Mesothelial cell of epicardium (in vitro differentiated cells): Measurements from ENCODE around the gene DNAH8. TPM values are rescaled to one million over a fixed set of nuclear protein-coding genes. Genes with fewer than 3 reads are reported as not detected.

ENCODE experiments used
- DNase-seq, 2 experiments: peaks; one replicate each; pipeline ENCODE4 v3.0.0; 2021; ENCODE audit warnings: low spot score in 2 of 2; ENCODE audit not compliant: unreplicated experiment in 2 of 2
- H3K27ac Mint-ChIP-seq: 2 replicates; pipeline ENCODE4 v1.8.0; 2021; ENCODE audit warnings: mixed read lengths
- H3K27me3 Mint-ChIP-seq: 2 replicates; pipeline ENCODE4 v1.8.0; 2021; ENCODE audit warnings: low read depth, mixed read lengths
- H3K36me3 Mint-ChIP-seq: 2 replicates; pipeline ENCODE4 v1.8.0; 2021; ENCODE audit warnings: mixed read lengths
- H3K4me1 Mint-ChIP-seq: 2 replicates; pipeline ENCODE4 v1.8.0; 2021; ENCODE audit warnings: mixed read lengths
- H3K4me3 Mint-ChIP-seq: 2 replicates; pipeline ENCODE4 v1.8.0; 2021; ENCODE audit warnings: mild to moderate bottlenecking, moderate library complexity, mixed read lengths
- H3K9me3 Mint-ChIP-seq: 2 replicates; pipeline ENCODE4 v1.8.0; 2021; ENCODE audit warnings: mixed read lengths
- CTCF ChIP-seq: fragments of 200-600 bp; sonication (generic); IDR thresholded peaks from one replicate; pipeline ENCODE4 v1.5.0; 2021; ENCODE audit warnings: antibody characterized with exemption; ENCODE audit not compliant: unreplicated experiment
- total RNA-seq: library from RNA; stranded (reverse); gene quantifications from 3 replicates; pipeline ENCODE4 v1.2.1, GENCODE V29; 2021

Gene DNAH8
- total RNA-seq, 1 donor from 2014 or later, result 0.25 TPM

- no peaks in the 10 kb centered on the region for H3K36me3 Mint-ChIP-seq
- no peaks in the 10 kb centered on the region for H3K4me1 Mint-ChIP-seq
- DNase-seq, result no peak
- no peaks in the 10 kb centered on the region for H3K9me3 Mint-ChIP-seq
- peaks cover 39% of the 10 kb centered on the region for H3K27me3 Mint-ChIP-seq
- no peak overlapping the region for H3K4me3 Mint-ChIP-seq
- H3K27ac Mint-ChIP-seq, result no peak overlapping the region
- TF ChIP-seq CTCF, result no peak
These were observed 301.9 kb downstream of the DNAH8 start for GRCh38 chr6:39016839-39017546.

- no peaks in the 10 kb centered on the region for H3K4me1 Mint-ChIP-seq
- H3K9me3 Mint-ChIP-seq, result no peaks in the 10 kb centered on the region
- H3K27me3 Mint-ChIP-seq, result peaks cover 34% of the 10 kb centered on the region
- no peaks in the 10 kb centered on the region for H3K36me3 Mint-ChIP-seq
- H3K4me3 Mint-ChIP-seq, result no peak overlapping the region
- no peak for TF ChIP-seq CTCF
- DNase-seq, result no peak
- no peak overlapping the region for H3K27ac Mint-ChIP-seq
These were observed 302.4 kb downstream of the DNAH8 start for GRCh38 chr6:39017547-39017880.

GRCh38 chr6:39018103-39018502 is 303.0 kb downstream of the DNAH8 start:
- Mint-ChIP-seq H3K27ac (no peak overlapping the region), H3K4me1 (no peaks in the 10 kb centered on the region)

GRCh38 chr6:39020136-39020535 is 305.0 kb downstream of the DNAH8 start:
- H3K27ac Mint-ChIP-seq, result no peak overlapping the region
- no peak for DNase-seq
- H3K4me3 Mint-ChIP-seq, result no peak overlapping the region
- H3K4me1 Mint-ChIP-seq, result no peaks in the 10 kb centered on the region
- H3K9me3 Mint-ChIP-seq, result no peaks in the 10 kb centered on the region
- H3K36me3 Mint-ChIP-seq, result no peaks in the 10 kb centered on the region
- no peak for TF ChIP-seq CTCF
- H3K27me3 Mint-ChIP-seq, result peaks cover 29% of the 10 kb centered on the region

More at GRCh38 chr6:39018103-39018502, 303.0 kb downstream of the DNAH8 start:
- no peak for DNase-seq
- TF ChIP-seq CTCF, result no peak
- Mint-ChIP-seq H3K27me3 (peaks cover 30% of the 10 kb centered on the region), H3K4me3 (no peak overlapping the region), H3K9me3 (no peaks in the 10 kb centered on the region), H3K36me3 (no peaks in the 10 kb centered on the region)

- no peak for DNase-seq
- Mint-ChIP-seq H3K4me1 (no peaks in the 10 kb centered on the region), H3K4me3 (no peak overlapping the region), H3K9me3 (no peaks in the 10 kb centered on the region), H3K27ac (no peak overlapping the region), H3K36me3 (no peaks in the 10 kb centered on the region), H3K27me3 (peaks cover 28% of the 10 kb centered on the region)
- no peak for TF ChIP-seq CTCF
These were observed 305.9 kb downstream of the DNAH8 start for GRCh38 chr6:39021041-39021440.

GRCh38 chr6:39021779-39022178 is 306.7 kb downstream of the DNAH8 start:
- Mint-ChIP-seq H3K36me3 (no peaks in the 10 kb centered on the region), H3K27me3 (peaks cover 35% of the 10 kb centered on the region), H3K4me1 (no peaks in the 10 kb centered on the region), H3K9me3 (no peaks in the 10 kb centered on the region), H3K27ac (no peak overlapping the region), H3K4me3 (no peak overlapping the region)
- no peak for TF ChIP-seq CTCF
- no peak for DNase-seq
